Muscle of back (tissue), 11 donors: ENCODE data around the gene SKIDA1. TPM values are rescaled to one million over a fixed set of nuclear protein-coding genes. Genes with fewer than 3 reads are reported as not detected.

Experiments
- DNase-seq, 3 donors: peaks; one replicate each; pipeline versions ENCODE4 v3.0.0 to v3.0.0-alpha.2; 2013
- polyA plus RNA-seq, 10 donors: library from polyadenylated mRNA; unstranded; fragments of 120-200 nt; gene quantifications; one replicate each; pipeline ENCODE4 v1.2.1, GENCODE V29; 2013; ENCODE audit not compliant: insufficient read length in 10 of 10

The SKIDA1 gene
- polyA plus RNA-seq, 10 donors = 1.3 to 3.6 (median 1.8) TPM

DNA sequence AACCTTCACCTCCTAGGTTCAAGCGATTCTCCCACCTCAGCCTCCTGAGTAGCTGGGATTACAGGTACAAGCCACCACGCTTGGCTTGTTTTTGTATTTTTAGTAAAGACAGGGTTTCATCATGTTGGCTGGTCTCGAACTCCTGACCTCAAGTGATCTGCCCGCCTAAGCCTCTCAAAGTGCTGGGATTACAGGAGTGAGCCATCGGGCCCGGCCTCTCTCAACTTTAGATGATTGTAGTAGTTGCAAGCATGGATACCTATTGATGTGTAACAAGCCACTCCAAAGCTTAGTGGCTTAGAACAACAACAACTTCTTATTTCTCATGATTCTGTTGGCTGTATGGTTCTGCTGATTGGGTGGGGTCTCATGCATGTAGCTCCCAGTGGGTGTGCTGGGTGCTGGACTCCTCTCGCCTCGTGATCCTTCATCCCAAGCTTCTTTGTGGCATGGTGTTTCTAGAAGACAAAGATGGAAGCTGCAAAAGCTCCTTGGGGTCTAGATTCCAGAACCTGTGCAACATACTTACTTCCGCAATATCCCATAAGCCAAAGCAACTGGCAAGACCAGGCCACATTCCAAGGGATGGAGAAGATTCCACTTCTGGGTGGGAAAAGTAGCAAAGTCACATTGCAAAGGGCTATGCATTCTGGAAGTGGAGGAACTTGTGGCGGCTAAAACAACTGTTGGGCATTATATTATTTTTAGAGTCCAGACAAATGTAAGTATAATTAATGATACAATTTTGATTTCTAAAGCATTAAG, 37.9 kb downstream of the SKIDA1 start:
- DNase-seq = no peak

DNA sequence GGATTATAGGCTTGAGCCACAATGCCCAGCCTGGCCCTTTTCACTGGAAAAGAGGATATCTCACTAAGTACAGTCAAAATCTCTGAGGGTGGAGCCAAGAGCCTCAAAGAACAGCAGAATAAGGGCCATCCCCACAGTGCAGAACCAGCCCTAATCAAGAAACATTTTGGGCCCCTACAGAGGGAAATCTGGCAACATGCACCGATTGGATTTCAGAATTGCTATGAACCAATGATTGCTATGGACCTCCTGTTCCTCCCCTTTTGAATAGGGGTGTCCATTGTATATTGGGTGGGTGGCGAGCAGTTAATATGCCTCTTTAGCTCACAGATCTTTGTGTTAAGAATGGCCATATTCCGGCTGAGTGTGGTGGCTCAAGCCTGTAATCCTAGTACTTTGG, 42.7 kb downstream of the SKIDA1 start:
- no peak for DNase-seq

DNA sequence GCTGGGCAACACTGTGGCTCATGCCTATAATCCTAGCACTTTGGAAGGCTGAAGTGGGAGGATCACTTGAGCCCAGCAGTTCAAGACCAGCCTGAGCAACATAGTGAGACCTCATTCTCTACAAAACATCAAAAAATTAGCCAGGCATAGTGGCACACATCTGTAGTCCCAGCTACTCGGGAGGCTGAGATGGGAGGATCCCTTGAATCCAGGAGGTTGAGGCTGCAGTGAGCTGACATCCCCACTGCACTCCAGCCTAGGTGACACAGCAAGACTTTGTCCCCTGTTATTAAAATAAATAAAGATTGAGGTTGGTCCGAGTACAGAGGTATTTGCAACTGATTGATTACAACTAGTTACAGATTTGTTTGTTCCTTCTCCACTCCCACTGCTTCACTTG, 44.1 kb downstream of the SKIDA1 start:
- no peak for DNase-seq

DNA sequence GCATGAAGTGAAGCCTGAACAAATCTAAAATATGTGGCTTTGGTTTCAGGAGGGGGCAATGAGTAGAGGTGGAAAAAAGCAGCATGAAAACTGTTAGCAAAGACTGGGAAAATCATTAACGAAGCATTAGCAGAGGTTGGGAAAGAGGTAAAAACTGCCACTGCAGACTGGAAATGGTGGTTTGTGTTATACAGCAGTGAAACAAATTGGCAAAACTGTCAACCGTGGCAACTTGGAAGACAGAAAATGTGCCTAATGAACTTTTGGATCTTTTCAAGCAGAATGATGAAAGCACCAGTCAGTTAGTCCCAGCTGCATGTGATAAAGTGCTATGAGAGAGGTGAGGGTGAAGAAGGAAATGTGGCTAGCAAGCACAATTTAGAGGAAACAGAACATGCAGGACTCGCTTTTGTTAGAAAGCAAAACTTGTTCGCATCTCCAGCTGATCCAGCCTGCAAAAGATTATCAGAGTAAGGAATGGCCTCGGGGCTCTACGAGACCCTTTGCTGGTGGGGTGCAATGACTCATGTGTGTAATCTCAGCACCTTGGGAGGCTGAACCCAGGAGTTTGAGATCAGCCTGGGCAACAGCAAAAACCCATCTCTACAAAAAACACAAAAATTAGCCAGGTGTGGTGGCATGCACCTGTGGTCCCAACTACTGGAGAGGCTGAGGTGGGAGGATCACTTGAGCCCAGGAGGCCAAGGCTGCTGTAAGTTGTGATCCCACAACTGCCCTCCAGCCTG, 45.7 kb downstream of the SKIDA1 start:
- no peak for DNase-seq

DNA sequence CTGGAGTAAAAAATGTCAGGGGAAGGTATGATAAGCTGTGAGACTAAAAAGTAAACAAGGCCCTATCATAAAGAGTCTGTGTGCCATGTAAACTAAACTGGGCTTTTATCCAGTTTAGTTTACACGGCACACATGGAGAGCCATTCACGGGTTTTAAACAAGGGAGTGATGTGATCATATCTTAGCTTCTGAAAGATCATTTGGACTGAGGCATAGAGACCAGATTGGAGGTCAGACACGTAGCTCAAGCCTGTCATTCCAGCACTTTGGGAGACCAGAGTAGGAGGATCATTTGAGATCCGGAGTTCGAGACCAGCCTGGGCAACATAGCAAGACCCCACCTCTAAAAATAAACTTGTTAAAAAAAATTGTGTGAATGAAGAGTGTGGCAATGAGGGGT, 50.1 kb downstream of the SKIDA1 start:
- no peak for DNase-seq

DNA sequence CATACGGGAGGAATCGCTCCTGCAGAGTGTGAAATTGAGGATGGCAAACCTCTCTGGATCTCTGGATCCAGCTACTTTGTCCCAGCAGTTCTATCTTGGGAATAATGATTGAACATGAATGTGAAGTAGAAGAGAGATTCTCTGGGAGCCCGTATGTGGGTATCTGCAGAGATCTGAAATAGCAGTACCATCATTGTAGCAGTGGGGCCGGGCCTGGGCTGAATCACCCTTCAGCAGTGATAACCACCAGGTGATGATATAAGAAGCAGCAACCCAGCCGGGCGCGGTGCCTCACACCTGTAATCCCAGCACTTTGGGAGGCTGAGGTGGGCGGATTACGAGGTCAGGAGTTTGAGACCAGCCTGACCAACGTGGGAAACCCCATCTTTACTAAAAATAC, 51.9 kb downstream of the SKIDA1 start:
- DNase-seq = no peak

DNA sequence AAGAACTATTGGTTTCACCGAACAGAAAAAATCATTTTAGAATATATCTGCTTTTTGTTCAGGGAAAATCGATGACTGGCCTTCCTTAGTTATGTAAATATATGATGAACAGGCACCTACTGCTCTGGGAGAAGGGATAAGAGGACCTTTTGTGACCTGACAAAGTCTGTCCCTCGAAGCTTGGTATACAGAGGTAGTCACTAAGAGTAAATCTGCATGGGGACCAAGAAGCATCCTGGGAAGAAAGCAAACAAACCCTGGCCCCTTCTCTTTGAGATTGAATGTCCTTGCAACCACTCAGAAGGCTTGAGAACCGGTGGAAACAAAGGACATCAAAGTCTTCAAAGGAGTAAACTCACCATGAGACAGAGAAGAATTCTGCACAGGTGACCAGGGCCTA, 52.3 kb downstream of the SKIDA1 start:
- DNase-seq = no peak

DNA sequence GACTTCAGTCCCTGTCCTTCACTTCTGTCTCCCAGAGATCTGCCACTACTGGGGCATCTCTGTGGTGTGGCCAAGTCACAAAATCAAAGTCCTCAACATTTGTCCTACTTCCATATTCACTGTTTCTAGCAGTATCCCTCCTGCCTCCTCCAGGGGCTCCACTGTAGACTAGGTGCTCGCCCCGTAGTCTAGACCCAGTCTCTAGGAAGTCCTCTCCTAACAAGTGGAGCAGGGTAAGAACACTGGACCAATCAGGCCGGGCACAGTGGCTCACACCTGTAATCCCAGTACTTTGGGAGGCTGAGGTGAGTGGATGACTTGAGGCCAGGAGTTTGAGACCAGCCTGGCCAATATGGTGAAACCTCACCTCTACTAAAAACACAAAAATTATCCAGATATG, 57.4 kb downstream of the SKIDA1 start:
- DNase-seq = no peak

DNA sequence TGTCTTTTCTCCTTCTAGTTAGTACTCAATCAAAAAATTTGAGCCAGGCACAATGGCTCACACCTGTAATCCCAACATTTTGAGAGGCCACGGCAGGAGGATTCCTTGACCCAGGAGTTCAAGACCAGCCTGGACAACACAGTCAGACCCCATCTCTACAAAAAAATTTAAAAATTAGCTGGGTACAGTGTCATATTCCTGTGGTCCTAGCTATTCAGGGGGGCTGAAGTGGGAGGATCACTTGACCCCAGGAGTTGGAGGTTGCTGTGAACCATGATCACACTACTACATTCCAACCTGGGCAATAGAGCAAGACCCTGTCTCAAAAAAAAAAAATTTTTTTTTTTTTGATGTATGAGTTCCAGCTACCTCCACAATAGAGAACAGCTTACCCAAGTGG, 57.8 kb downstream of the SKIDA1 start:
- DNase-seq = no peak

DNA sequence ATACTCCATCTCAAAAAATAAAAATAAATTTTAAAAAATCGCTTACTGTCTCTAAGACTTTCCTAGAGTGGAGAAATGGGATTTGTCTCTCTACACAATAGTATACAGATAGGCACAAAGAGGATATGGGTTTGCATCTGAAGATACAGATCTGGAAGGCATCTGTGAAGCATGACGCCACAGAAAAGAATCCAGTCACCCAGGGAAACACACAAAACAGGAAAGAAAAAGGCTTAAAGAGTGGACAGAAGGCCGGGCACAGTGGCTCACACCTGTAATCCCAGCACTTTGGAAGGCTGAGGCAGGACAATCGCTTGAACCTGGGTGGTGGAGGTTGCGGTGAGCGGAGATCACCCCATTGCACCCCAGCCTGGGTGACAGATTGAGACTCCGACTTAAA, 61.3 kb downstream of the SKIDA1 start:
- no peak for DNase-seq

Other genes starting within 250 kb of the SKIDA1 start
- gene MLLT10, start 8.6 kb upstream of the SKIDA1 start, polyA plus RNA-seq = 10 to 100 TPM; 19.6 to 31.8 (median 27.1) TPM